Neuronal stem cell (in vitro differentiated cells): ENCODE data around the gene SGSM2.
A peak's percentile ranks its signal among the peaks of the same experiment; 100 is the strongest.

Experiments used
- DNase-seq: peaks from one replicate; pipeline ENCODE4 v3.0.0-alpha.2; 2013; ENCODE audit warnings: low spot score
- H2AFZ ChIP-seq: one replicate; pipeline ENCODE4 v1.6.1; 2013; ENCODE audit warnings: mild to moderate bottlenecking, low read length, inconsistent platforms
- H2AK5ac ChIP-seq: 2 replicates; pipeline ENCODE4 v1.6.1; 2013; ENCODE audit warnings: low read depth, mild to moderate bottlenecking, inconsistent platforms, low read length, moderate library complexity, mixed read lengths
- H2BK120ac ChIP-seq: 2 replicates; pipeline ENCODE4 v1.6.1; 2013; ENCODE audit warnings: low read depth, mild to moderate bottlenecking, inconsistent platforms, low read length, moderate library complexity, mixed read lengths
- H2BK12ac ChIP-seq: one replicate; pipeline ENCODE4 v1.6.1; 2013; ENCODE audit warnings: low read length, inconsistent platforms
- H2BK15ac ChIP-seq: 2 replicates; pipeline ENCODE4 v1.6.1; 2013; ENCODE audit warnings: mild to moderate bottlenecking, low read length, inconsistent platforms, mixed read lengths
- H2BK5ac ChIP-seq: one replicate; pipeline ENCODE4 v1.6.1; 2013; ENCODE audit warnings: inconsistent platforms, mild to moderate bottlenecking, low read length, moderate library complexity
- H3K14ac ChIP-seq: one replicate; pipeline ENCODE4 v1.6.1; 2013; ENCODE audit warnings: low read length, inconsistent platforms
- H3K18ac ChIP-seq: 2 replicates; pipeline ENCODE4 v1.6.1; 2013; ENCODE audit warnings: low read length, inconsistent platforms
- H3K23ac ChIP-seq: 2 replicates; pipeline ENCODE4 v1.6.1; 2013; ENCODE audit warnings: low read depth, mild to moderate bottlenecking, mixed read lengths, low read length, inconsistent platforms; ENCODE audit not compliant: poor library complexity
- H3K27ac ChIP-seq: replicated peaks from 3 replicates; pipeline ENCODE4 v1.5.1; 2013; ENCODE audit warnings: low read length, inconsistent platforms
- H3K27me3 ChIP-seq, 3 experiments: 2 replicates each; pipeline ENCODE4 v1.6.1; 2013; ENCODE audit warnings: low read length in 3 of 3, mild to moderate bottlenecking in 2 of 3, inconsistent platforms in 1 of 3, low read depth in 1 of 3, mixed read lengths in 1 of 3, moderate library complexity in 1 of 3; ENCODE audit not compliant: control insufficient read depth in 3 of 3, insufficient read depth in 3 of 3
- H3K36me3 ChIP-seq, 2 donors: replicated peaks in 1 of 2; 2 replicates each; pipeline ENCODE4 v1.6.1; 2013; ENCODE audit warnings: low read length in 2 of 2; ENCODE audit not compliant: control insufficient read depth in 2 of 2, insufficient read depth in 2 of 2
- H3K4ac ChIP-seq: 2 replicates; pipeline ENCODE4 v1.6.1; 2013; ENCODE audit warnings: inconsistent platforms, mild to moderate bottlenecking, low read length, moderate library complexity
- H3K4me1 ChIP-seq, 2 donors: 1 replicate in 1 of 2; 2 replicates in 1 of 2; pipeline ENCODE4 v1.6.1; 2013; ENCODE audit warnings: low read length in 2 of 2, low read depth in 1 of 2; ENCODE audit not compliant: control insufficient read depth in 2 of 2, insufficient read depth in 1 of 2
- H3K4me2 ChIP-seq: one replicate; pipeline ENCODE4 v1.6.1; 2013; ENCODE audit warnings: mild to moderate bottlenecking, low read length, inconsistent platforms; ENCODE audit not compliant: insufficient read depth, poor library complexity, severe bottlenecking
- H3K4me3 ChIP-seq, 2 donors: 2 replicates each; pipeline ENCODE4 v1.5.1; 2013; ENCODE audit warnings: low read length in 2 of 2, mild to moderate bottlenecking in 2 of 2, inconsistent platforms in 1 of 2, moderate library complexity in 1 of 2
- H3K79me1 ChIP-seq: one replicate; pipeline ENCODE4 v1.6.1; 2013; ENCODE audit warnings: low read depth, mild to moderate bottlenecking, inconsistent platforms, low read length, moderate library complexity
- H3K9ac ChIP-seq: one replicate; pipeline ENCODE4 v1.6.1; 2013; ENCODE audit warnings: mild to moderate bottlenecking, low read depth, low read length, inconsistent platforms; ENCODE audit not compliant: poor library complexity
- H3K9me3 ChIP-seq, 2 donors: replicated peaks in 1 of 2; 2 replicates each; pipeline versions ENCODE3 to v1.6.1; 2013; ENCODE audit warnings: low read length in 2 of 2, mild to moderate bottlenecking in 2 of 2, inconsistent platforms in 1 of 2, low read depth in 1 of 2, mixed read lengths in 1 of 2, moderate library complexity in 1 of 2; ENCODE audit not compliant: control insufficient read depth in 2 of 2, insufficient read depth in 1 of 2
- H4K8ac ChIP-seq: one replicate; pipeline ENCODE4 v1.6.1; 2013; ENCODE audit warnings: low read depth, mild to moderate bottlenecking, inconsistent platforms, low read length, moderate library complexity
- H4K91ac ChIP-seq: one replicate; pipeline ENCODE4 v1.6.1; 2013; ENCODE audit warnings: low read length, low read depth, mild to moderate bottlenecking, inconsistent platforms; ENCODE audit not compliant: poor library complexity
- WGBS, 2 donors: extraction: QIAGEN DNeasy Blood & Tissue Kit; methylation state at CpG; one replicate each; pipeline ENCODE4 v1.1.7; 2013; ENCODE audit warnings: missing lambda C conversion rate in 2 of 2, mixed read lengths in 1 of 2; ENCODE audit not compliant: insufficient read length in 2 of 2, insufficient replicate concordance in 1 of 2; ENCODE audit errors: extremely low coverage in 2 of 2; 5-methylcytosine and 5-hydroxymethylcytosine counted together

Gene SGSM2

GRCh38 chr17:2371183-2372130 lies 34.2 kb downstream of the SGSM2 start:
- no peak overlapping the region for H3K14ac ChIP-seq
- WGBS, 2 donors = no CpG with 5 or more reads among the region's 30 CpGs
- H3K36me3 ChIP-seq = peaks cover 33 to 53% of the 10 kb centered on the region in 2 donors
- no peak overlapping the region for H2AFZ ChIP-seq
- H3K4me1 ChIP-seq = peaks cover 2 to 9% of the 10 kb centered on the region in 2 donors
- H3K4me2 ChIP-seq = no peak overlapping the region
- no peak overlapping the region for H2BK5ac ChIP-seq
- H3K9ac ChIP-seq = peak overlapping the region; percentile 54
- H2BK120ac ChIP-seq = no peak overlapping the region
- H3K79me1 ChIP-seq = no peaks in the 10 kb centered on the region
- H2AK5ac ChIP-seq = peak overlapping the region; percentile 71
- no peaks in the 10 kb centered on the region for H3K9me3 ChIP-seq
- H3K4me3 ChIP-seq = no peak overlapping the region
- no peak for DNase-seq
- H3K18ac ChIP-seq = no peak overlapping the region
- H4K8ac ChIP-seq = peak overlapping the region; percentile 53
- no peak overlapping the region for H3K27ac ChIP-seq
- H2BK15ac ChIP-seq = no peak overlapping the region
- no peak overlapping the region for H2BK12ac ChIP-seq
- H4K91ac ChIP-seq = no peak overlapping the region
- H3K23ac ChIP-seq = peak overlapping the region; percentile 44
- no peaks in the 10 kb centered on the region for H3K27me3 ChIP-seq
- H3K4ac ChIP-seq = no peak overlapping the region

DNA sequence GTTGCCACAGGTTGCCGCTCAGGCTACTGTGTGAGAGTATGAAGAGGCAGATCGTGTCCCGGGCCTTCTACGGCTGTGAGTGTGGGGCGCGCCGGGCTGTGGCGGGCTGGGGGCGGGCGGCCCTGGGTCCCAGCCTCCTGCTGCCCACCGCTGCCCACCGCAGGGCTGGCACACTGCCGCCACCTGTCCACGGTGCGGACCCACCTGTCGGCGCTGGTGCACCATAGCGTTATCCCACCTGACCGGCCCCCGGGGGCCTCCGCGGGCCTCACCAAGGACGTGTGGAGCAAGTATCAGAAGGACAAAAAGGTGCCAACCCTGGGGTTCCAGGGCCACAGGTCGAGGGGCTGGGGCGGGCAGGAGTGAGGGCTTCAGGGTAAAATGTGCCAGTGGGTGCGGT lies 34.9 kb downstream of the SGSM2 start:
- no peak overlapping the region for H3K27ac ChIP-seq
- no peak overlapping the region for H2AFZ ChIP-seq
- peak overlapping the region; percentile 36 for H3K9ac ChIP-seq
- peaks cover 2 to 9% of the 10 kb centered on the region in 2 donors for H3K4me1 ChIP-seq
- no peaks in the 10 kb centered on the region for H3K27me3 ChIP-seq
- H2BK5ac ChIP-seq = no peak overlapping the region
- H3K23ac ChIP-seq = no peak overlapping the region
- no peak overlapping the region for H4K8ac ChIP-seq
- no peaks in the 10 kb centered on the region for H3K79me1 ChIP-seq
- no peak overlapping the region for H3K4ac ChIP-seq
- H2BK120ac ChIP-seq = no peak overlapping the region
- WGBS, 2 donors = no CpG with 5 or more reads among the region's 26 CpGs
- no peak overlapping the region for H3K4me2 ChIP-seq
- no peak overlapping the region for H3K4me3 ChIP-seq
- H3K14ac ChIP-seq = no peak overlapping the region
- H3K18ac ChIP-seq = no peak overlapping the region
- DNase-seq = no peak
- peaks cover 0 to 1% of the 10 kb centered on the region in 2 donors for H3K9me3 ChIP-seq
- H2BK15ac ChIP-seq = no peak overlapping the region
- H2AK5ac ChIP-seq = no peak overlapping the region
- no peak overlapping the region for H2BK12ac ChIP-seq
- H4K91ac ChIP-seq = peak overlapping the region; percentile 43
- peaks cover 37 to 53% of the 10 kb centered on the region in 2 donors for H3K36me3 ChIP-seq

- H3K23ac ChIP-seq = no peak overlapping the region
- H3K4me3 ChIP-seq = no peak overlapping the region
- no peak overlapping the region for H2BK12ac ChIP-seq
- H2AK5ac ChIP-seq = no peak overlapping the region
- H3K18ac ChIP-seq = no peak overlapping the region
- H3K79me1 ChIP-seq = no peaks in the 10 kb centered on the region
- no peak overlapping the region for H4K8ac ChIP-seq
- no peak overlapping the region for H2AFZ ChIP-seq
- DNase-seq = no peak
- H3K9ac ChIP-seq = no peak overlapping the region
- H3K27ac ChIP-seq = no peak overlapping the region
- peaks cover 0 to 1% of the 10 kb centered on the region in 2 donors for H3K9me3 ChIP-seq
- H3K4ac ChIP-seq = no peak overlapping the region
- H3K36me3 ChIP-seq = peaks cover 37 to 57% of the 10 kb centered on the region in 2 donors
- no CpG with 5 or more reads among the region's 16 CpGs for WGBS, 2 donors
- H3K27me3 ChIP-seq = no peaks in the 10 kb centered on the region
- H3K4me2 ChIP-seq = no peak overlapping the region
- H2BK5ac ChIP-seq = no peak overlapping the region
- no peak overlapping the region for H2BK15ac ChIP-seq
- peaks cover 2 to 9% of the 10 kb centered on the region in 2 donors for H3K4me1 ChIP-seq
- H3K14ac ChIP-seq = no peak overlapping the region
- H4K91ac ChIP-seq = no peak overlapping the region
- no peak overlapping the region for H2BK120ac ChIP-seq
These were observed 35.4 kb downstream of the SGSM2 start for GRCh38 chr17:2372681-2373080.

DNA sequence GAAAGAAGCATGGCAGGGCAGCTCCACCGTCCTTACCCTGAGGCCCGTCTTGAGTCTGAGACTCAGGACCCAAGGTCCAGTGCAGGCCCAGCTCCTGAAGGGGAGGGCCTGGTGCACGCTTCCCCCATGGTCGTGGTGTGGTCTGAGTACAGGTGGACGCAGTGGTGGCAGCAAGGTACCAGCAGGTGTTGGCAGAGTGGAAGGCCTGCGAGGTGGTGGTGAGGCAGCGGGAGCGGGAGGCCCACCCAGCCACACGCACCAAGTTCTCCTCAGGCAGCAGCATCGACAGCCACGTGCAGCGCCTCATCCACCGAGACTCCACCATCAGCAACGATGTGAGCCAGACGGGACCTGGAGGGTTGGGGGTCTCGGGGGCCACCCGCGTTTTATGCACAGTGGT lies 35.9 kb downstream of the SGSM2 start:
- H4K8ac ChIP-seq = no peak overlapping the region
- no CpG with 5 or more reads among the region's 18 CpGs for WGBS, 2 donors
- H3K9ac ChIP-seq = no peak overlapping the region
- H3K4ac ChIP-seq = no peak overlapping the region
- H3K23ac ChIP-seq = no peak overlapping the region
- H3K14ac ChIP-seq = no peak overlapping the region
- H2BK120ac ChIP-seq = no peak overlapping the region
- no peak overlapping the region for H2AK5ac ChIP-seq
- H2BK12ac ChIP-seq = no peak overlapping the region
- no peak overlapping the region for H2BK15ac ChIP-seq
- no peak overlapping the region for H3K27ac ChIP-seq
- H4K91ac ChIP-seq = no peak overlapping the region
- H3K4me1 ChIP-seq = peaks cover 2 to 9% of the 10 kb centered on the region in 2 donors
- H3K18ac ChIP-seq = no peak overlapping the region
- no peak overlapping the region for H2BK5ac ChIP-seq
- H3K27me3 ChIP-seq = no peaks in the 10 kb centered on the region
- H3K36me3 ChIP-seq = peaks cover 41 to 62% of the 10 kb centered on the region in 2 donors
- H3K4me3 ChIP-seq = no peak overlapping the region
- no peak overlapping the region for H2AFZ ChIP-seq
- no peak overlapping the region for H3K4me2 ChIP-seq
- peaks cover 0 to 1% of the 10 kb centered on the region in 2 donors for H3K9me3 ChIP-seq
- H3K79me1 ChIP-seq = no peaks in the 10 kb centered on the region
- no peak for DNase-seq
